Right lobe of liver (tissue), 6 donors: ENCODE measurements around the gene DAO. TPM values are rescaled to one million over a fixed set of nuclear protein-coding genes. Genes with fewer than 3 reads are reported as not detected.

Experiments
- ATAC-seq, 4 donors: fragments of 200-7000 bp; cut with Tn5 transposase; one replicate each; pipeline ENCODE4 v1.9.1; 2020; ENCODE audit warnings: mild to moderate bottlenecking in 4 of 4, moderate library complexity in 4 of 4
- DNase-seq, 3 donors: peaks; one replicate each; pipeline ENCODE4 v3.0.0-alpha.2; 2020
- H3K27ac ChIP-seq, 3 donors: fragments of 200-600 bp; one replicate each; pipeline ENCODE4 v1.8.0; 2022
- H3K27me3 ChIP-seq, 2 donors: fragments of 200-600 bp; one replicate each; pipeline ENCODE4 v1.8.0; 2022
- H3K36me3 ChIP-seq, 4 donors: fragments of 200-600 bp; sonication (generic) in 1 of 4; one replicate each; pipeline versions ENCODE4 v1.5.1 to v1.8.0; 2017 to 2022; ENCODE audit warnings: control low read depth in 1 of 4
- H3K4me1 ChIP-seq, 4 donors: fragments of 200-600 bp; sonication (generic) in 1 of 4; one replicate each; pipeline versions ENCODE4 v1.5.1 to v1.8.0; 2017 to 2022; ENCODE audit warnings: control low read depth in 1 of 4
- H3K4me3 ChIP-seq, 3 donors: fragments of 200-600 bp; one replicate each; pipeline ENCODE4 v1.8.0; 2022
- H3K9me3 ChIP-seq, 4 donors: fragments of 200-600 bp; sonication (generic) in 1 of 4; one replicate each; pipeline versions ENCODE4 v1.5.1 to v1.8.0; 2017 to 2022; ENCODE audit warnings: control low read depth in 1 of 4
- CTCF ChIP-seq, 4 donors: fragments of 200-600 bp in 3 of 4; fragments of 450-650 bp in 1 of 4; IDR thresholded peaks; one replicate each; pipeline versions ENCODE4 v1.5.1 to v1.8.0; 2016 to 2022; ENCODE audit warnings: antibody characterized with exemption in 4 of 4, mild to moderate bottlenecking in 2 of 4
- POLR2A ChIP-seq: fragments of 450-650 bp; IDR thresholded peaks from one replicate; pipeline ENCODE4 v1.6.1; 2017; ENCODE audit warnings: antibody characterized with exemption, mild to moderate bottlenecking
- WGBS: methylation state at CpG from one replicate; pipeline ENCODE4 v1.1.6; 2018; ENCODE audit warnings: low coverage, low lambda C conversion rate; ENCODE audit not compliant: insufficient coverage; ENCODE audit errors: missing lambda C conversion rate; 5-methylcytosine and 5-hydroxymethylcytosine counted together
- intact Hi-C, 2 donors: fragments of 100-400 bp; cut with DNase I; formaldehyde crosslinking; loops; one replicate each; pipeline versions ENCODE4 v1.11.2 to v1.14.1; 2022
- total RNA-seq, 6 experiments: library from RNA; depleted of rRNA in 2 of 6; stranded (reverse); fragments of >200 nt in 2 of 6; fragmentation: NEBNext Ultra II Directional in 3 of 6; extraction: Animal tissue kit (Norgen Biotek cat#: 25700) in 3 of 6; gene quantifications; one replicate each; pipeline versions ENCODE4 v1.1.0 to v1.2.4, GENCODE V29; 2016 to 2023
- donor health status: DM: no; HTN: yes; CAD: no.
- donor health status: DM: no; HTN: no; CAD: no.
- donor health status: DM: no; HTN: no; CAD: no.
- donor health status: DM: no; HTN: yes; CAD: no.
- donor health status: DM: no; HTN: yes; CAD: no.

Gene DAO
- total RNA-seq, 6 experiments from 2014 or later, result 26.7 to 70.2 (median 45.0) TPM

GRCh38 chr12:108905725-108906124 is 25.8 kb downstream of the DAO start:
- no peak for DNase-seq
- Histone ChIP-seq H3K4me3 (no peak overlapping the region), H3K9me3 (no peaks in the 10 kb centered on the region), H3K36me3 (peaks cover 0 to 2% (median 0%) of the 10 kb centered on the region in 4 donors), H3K4me1 (no peaks in the 10 kb centered on the region), H3K27ac (no peak overlapping the region), H3K27me3 (no peaks in the 10 kb centered on the region)
- intact Hi-C loops, result no loop called here
- TF ChIP-seq CTCF (IDR thresholded peaks at IDR 0.05), result no peak
- ATAC-seq, result peak in 2 of 4 donors; percentile 41 to 58
- WGBS, result 63% methylated on average over 2 of the region's 5 CpGs

GRCh38 chr12:108906971-108907370 is 27.1 kb downstream of the DAO start:
- intact Hi-C loops, result no loop called here
- H3K36me3 ChIP-seq, result no peaks in the 10 kb centered on the region
- no peaks in the 10 kb centered on the region for H3K4me1 ChIP-seq
- DNase-seq, result no peak
- 78% methylated on average over 2 of the region's 2 CpGs for WGBS
- no peaks in the 10 kb centered on the region for H3K9me3 ChIP-seq
- TF ChIP-seq POLR2A (no peak), CTCF (IDR thresholded peaks at IDR 0.05) (no peak)
- H3K27me3 ChIP-seq, result no peaks in the 10 kb centered on the region
- H3K27ac ChIP-seq, result no peak overlapping the region
- ATAC-seq, result no peak
- no peak overlapping the region for H3K4me3 ChIP-seq

- DNase-seq, result no peak
- no peaks in the 10 kb centered on the region for H3K4me1 ChIP-seq
- H3K36me3 ChIP-seq, result no peaks in the 10 kb centered on the region
- H3K9me3 ChIP-seq, result no peaks in the 10 kb centered on the region
- no peak overlapping the region for H3K27ac ChIP-seq
- intact Hi-C loops, result no loop called here
- H3K4me3 ChIP-seq, result no peak overlapping the region
- H3K27me3 ChIP-seq, result no peaks in the 10 kb centered on the region
- ATAC-seq, result peak; percentile 36 to 64 (median 42)
- WGBS, result 31% methylated on average over 2 of the region's 2 CpGs
- TF ChIP-seq POLR2A (no peak), CTCF (IDR thresholded peaks at IDR 0.05) (no peak)
These were observed 28.0 kb downstream of the DAO start for GRCh38 chr12:108907839-108908351.

- H3K4me3 ChIP-seq, result no peak overlapping the region
- ATAC-seq (no peak), DNase-seq (no peak)
- H3K4me1 ChIP-seq, result no peaks in the 10 kb centered on the region
- H3K27me3 ChIP-seq, result no peaks in the 10 kb centered on the region
- no peaks in the 10 kb centered on the region for H3K36me3 ChIP-seq
- 83% methylated on average over 4 of the region's 5 CpGs for WGBS
- TF ChIP-seq CTCF (IDR thresholded peaks at IDR 0.05) (no peak), POLR2A (no peak)
- intact Hi-C loops, result no loop called here
- no peaks in the 10 kb centered on the region for H3K9me3 ChIP-seq
- H3K27ac ChIP-seq, result no peak overlapping the region
These were observed 30.4 kb downstream of the DAO start for GRCh38 chr12:108910336-108910735.

- WGBS, result 76% methylated on average over 3 of the region's 6 CpGs
- DNase-seq (no peak), ATAC-seq (no peak)
- H3K27ac ChIP-seq, result no peak overlapping the region
- no peaks in the 10 kb centered on the region for H3K4me1 ChIP-seq
- H3K9me3 ChIP-seq, result no peaks in the 10 kb centered on the region
- no peaks in the 10 kb centered on the region for H3K27me3 ChIP-seq
- H3K4me3 ChIP-seq, result no peak overlapping the region
- intact Hi-C loops, result no loop called here
- TF ChIP-seq POLR2A (no peak), CTCF (IDR thresholded peaks at IDR 0.05) (no peak)
- H3K36me3 ChIP-seq, result no peaks in the 10 kb centered on the region
These were observed 32.0 kb downstream of the DAO start for GRCh38 chr12:108911915-108912314.
